ENCODE measurements around the gene HSD3B2.

Gene HSD3B2

GRCh38 chr1:119467857-119468668, 53.1 kb downstream of the HSD3B2 start:
- TF ChIP-seq CTCF (IDR thresholded peaks at IDR 0.05; ENCODE audit: control extremely low read depth, extremely low read depth, low read depth, missing control alignments), result no peak
- DNase-seq (ENCODE audit: extremely low spot score), result no peak
- ChIA-PET POLR2A (no interaction called here), CTCF (interaction anchor here (1.8 kb wide), 1 partner anchor 8 kb away, joined by 6 read pairs; no protein-coding TSS in a partner anchor)

GRCh38 chr1:119469741-119470140, 54.8 kb downstream of the HSD3B2 start:
- POLR2A ChIA-PET, result no interaction called here
- no peak for TF ChIP-seq CTCF (IDR thresholded peaks at IDR 0.05; ENCODE audit: control extremely low read depth, extremely low read depth, low read depth, missing control alignments)
- CTCF ChIA-PET, result no interaction called here
- no peak for DNase-seq (ENCODE audit: extremely low spot score)

GRCh38 chr1:119470377-119470776, 55.4 kb downstream of the HSD3B2 start:
- ChIA-PET CTCF (no interaction called here), POLR2A (no interaction called here)
- DNase-seq (ENCODE audit: extremely low spot score), result no peak
- TF ChIP-seq CTCF (IDR thresholded peaks at IDR 0.05; ENCODE audit: control extremely low read depth, extremely low read depth, low read depth, missing control alignments), result no peak

GRCh38 chr1:119470958-119471357, 56.0 kb downstream of the HSD3B2 start:
- no peak for DNase-seq (ENCODE audit: extremely low spot score)
- ChIA-PET POLR2A (no interaction called here), CTCF (no interaction called here)
- TF ChIP-seq CTCF (IDR thresholded peaks at IDR 0.05; ENCODE audit: control extremely low read depth, extremely low read depth, low read depth, missing control alignments), result no peak

- TF ChIP-seq CTCF (IDR thresholded peaks at IDR 0.05; ENCODE audit: control extremely low read depth, extremely low read depth, low read depth, missing control alignments), result no peak
- no peak for DNase-seq (ENCODE audit: extremely low spot score)
- ChIA-PET POLR2A (no interaction called here), CTCF (interaction anchor here (1.0 to 1.2 kb wide), 2 partner anchors 17 to 101 kb away, joined by 3 read pairs; no protein-coding TSS in a partner anchor)
Measured at GRCh38 chr1:119471566-119471965, 56.6 kb downstream of the HSD3B2 start.

GRCh38 chr1:119472080-119472818, 57.3 kb downstream of the HSD3B2 start:
- POLR2A ChIA-PET, result no interaction called here
- TF ChIP-seq CTCF (IDR thresholded peaks at IDR 0.05; ENCODE audit: control extremely low read depth, extremely low read depth, low read depth, missing control alignments), result no peak
- CTCF ChIA-PET, result interaction anchor here (1.0 to 2.1 kb wide), 3 partner anchors 10 to 102 kb away, joined by 3 to 5 read pairs (median 3); no protein-coding TSS in a partner anchor
- no peak for DNase-seq (ENCODE audit: extremely low spot score)
